Hepatocyte (in vitro differentiated cells): Measurements from ENCODE around the gene MED15.

Experiments
- EZH2 ChIP-seq: fragments of 200-600 bp; sonication (generic); IDR thresholded peaks from 2 replicates; pipeline ENCODE4 v1.6.1; 2016; ENCODE audit warnings: antibody characterized with exemption, mild to moderate bottlenecking, borderline replicate concordance
- EZH2phosphoT487 ChIP-seq: fragments of 200-600 bp; sonication (generic); IDR thresholded peaks from one replicate; pipeline ENCODE4 v1.6.1; 2018; ENCODE audit warnings: antibody characterized with exemption, mild to moderate bottlenecking, low read depth, moderate library complexity; ENCODE audit not compliant: unreplicated experiment, severe bottlenecking
- TF ChIP-seq, protein P1 (sequence below): fragments of 200-600 bp; sonication (generic); IDR thresholded peaks from 2 replicates; pipeline ENCODE4 v1.5.1; 2016; ENCODE audit warnings: antibody characterized with exemption, mild to moderate bottlenecking; ENCODE audit not compliant: poor library complexity

DNA sequence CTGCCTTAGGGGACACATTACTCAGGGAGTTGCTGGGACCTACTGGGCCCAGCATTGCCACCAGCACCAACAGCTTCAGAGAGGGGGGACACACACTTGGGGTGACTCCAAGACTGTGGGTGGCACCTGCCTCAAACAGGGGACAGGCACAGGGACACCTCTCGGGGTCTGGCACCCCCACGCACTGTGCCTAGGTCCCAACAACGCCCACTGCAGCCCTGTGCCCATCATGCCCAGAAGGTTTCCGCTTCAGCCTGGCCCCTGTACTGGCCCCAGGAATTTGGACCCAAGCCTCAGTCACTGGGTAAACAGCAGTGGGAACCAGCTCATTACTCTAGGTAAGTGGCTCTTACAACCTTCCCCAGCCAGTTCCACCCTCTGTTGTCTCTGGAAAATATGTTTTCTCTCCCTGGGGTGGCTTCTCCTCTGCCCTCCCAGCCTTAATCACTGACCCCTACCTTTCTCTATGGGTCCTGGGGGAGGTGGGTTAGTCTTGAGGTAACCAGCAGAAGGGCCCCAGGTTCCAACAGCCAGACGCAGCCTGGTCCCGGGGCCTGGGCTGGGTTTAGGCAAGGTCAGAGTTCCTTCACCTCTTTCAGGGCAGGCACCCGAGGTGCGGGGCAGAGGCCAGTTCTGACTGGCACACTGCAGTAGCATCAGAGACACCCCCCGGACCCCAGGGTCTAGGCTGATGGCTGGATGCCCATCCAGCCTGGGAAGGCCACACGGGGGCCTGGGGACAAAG, 123.6 kb downstream of the MED15 start:
- TF ChIP-seq EZH2: no peak
- TF ChIP-seq EZH2phosphoT487: no peak
- TF ChIP-seq, protein P1, sequence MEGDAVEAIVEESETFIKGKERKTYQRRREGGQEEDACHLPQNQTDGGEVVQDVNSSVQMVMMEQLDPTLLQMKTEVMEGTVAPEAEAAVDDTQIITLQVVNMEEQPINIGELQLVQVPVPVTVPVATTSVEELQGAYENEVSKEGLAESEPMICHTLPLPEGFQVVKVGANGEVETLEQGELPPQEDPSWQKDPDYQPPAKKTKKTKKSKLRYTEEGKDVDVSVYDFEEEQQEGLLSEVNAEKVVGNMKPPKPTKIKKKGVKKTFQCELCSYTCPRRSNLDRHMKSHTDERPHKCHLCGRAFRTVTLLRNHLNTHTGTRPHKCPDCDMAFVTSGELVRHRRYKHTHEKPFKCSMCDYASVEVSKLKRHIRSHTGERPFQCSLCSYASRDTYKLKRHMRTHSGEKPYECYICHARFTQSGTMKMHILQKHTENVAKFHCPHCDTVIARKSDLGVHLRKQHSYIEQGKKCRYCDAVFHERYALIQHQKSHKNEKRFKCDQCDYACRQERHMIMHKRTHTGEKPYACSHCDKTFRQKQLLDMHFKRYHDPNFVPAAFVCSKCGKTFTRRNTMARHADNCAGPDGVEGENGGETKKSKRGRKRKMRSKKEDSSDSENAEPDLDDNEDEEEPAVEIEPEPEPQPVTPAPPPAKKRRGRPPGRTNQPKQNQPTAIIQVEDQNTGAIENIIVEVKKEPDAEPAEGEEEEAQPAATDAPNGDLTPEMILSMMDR: no peak
